Neuronal stem cell (in vitro differentiated cells): ENCODE measurements around the gene CD3E. TPM values are rescaled to one million over a fixed set of nuclear protein-coding genes. Genes with fewer than 3 reads are reported as not detected.

Experiments
- DNase-seq: peaks from one replicate; pipeline ENCODE4 v3.0.0-alpha.2; 2013; ENCODE audit warnings: low spot score
- H2AFZ ChIP-seq: one replicate; pipeline ENCODE4 v1.6.1; 2013; ENCODE audit warnings: mild to moderate bottlenecking, low read length, inconsistent platforms
- H2AK5ac ChIP-seq: 2 replicates; pipeline ENCODE4 v1.6.1; 2013; ENCODE audit warnings: low read depth, mild to moderate bottlenecking, inconsistent platforms, low read length, moderate library complexity, mixed read lengths
- H2BK120ac ChIP-seq: 2 replicates; pipeline ENCODE4 v1.6.1; 2013; ENCODE audit warnings: low read depth, mild to moderate bottlenecking, inconsistent platforms, low read length, moderate library complexity, mixed read lengths
- H2BK12ac ChIP-seq: one replicate; pipeline ENCODE4 v1.6.1; 2013; ENCODE audit warnings: low read length, inconsistent platforms
- H2BK15ac ChIP-seq: 2 replicates; pipeline ENCODE4 v1.6.1; 2013; ENCODE audit warnings: mild to moderate bottlenecking, low read length, inconsistent platforms, mixed read lengths
- H2BK5ac ChIP-seq: one replicate; pipeline ENCODE4 v1.6.1; 2013; ENCODE audit warnings: inconsistent platforms, mild to moderate bottlenecking, low read length, moderate library complexity
- H3K14ac ChIP-seq: one replicate; pipeline ENCODE4 v1.6.1; 2013; ENCODE audit warnings: low read length, inconsistent platforms
- H3K18ac ChIP-seq: 2 replicates; pipeline ENCODE4 v1.6.1; 2013; ENCODE audit warnings: low read length, inconsistent platforms
- H3K23ac ChIP-seq: 2 replicates; pipeline ENCODE4 v1.6.1; 2013; ENCODE audit warnings: low read depth, mild to moderate bottlenecking, mixed read lengths, low read length, inconsistent platforms; ENCODE audit not compliant: poor library complexity
- H3K27ac ChIP-seq: replicated peaks from 3 replicates; pipeline ENCODE4 v1.5.1; 2013; ENCODE audit warnings: low read length, inconsistent platforms
- H3K27me3 ChIP-seq, 3 experiments: 2 replicates each; pipeline ENCODE4 v1.6.1; 2013; ENCODE audit warnings: low read length in 3 of 3, mild to moderate bottlenecking in 2 of 3, inconsistent platforms in 1 of 3, low read depth in 1 of 3, mixed read lengths in 1 of 3, moderate library complexity in 1 of 3; ENCODE audit not compliant: control insufficient read depth in 3 of 3, insufficient read depth in 3 of 3
- H3K36me3 ChIP-seq, 2 donors: replicated peaks in 1 of 2; 2 replicates each; pipeline ENCODE4 v1.6.1; 2013; ENCODE audit warnings: low read length in 2 of 2; ENCODE audit not compliant: control insufficient read depth in 2 of 2, insufficient read depth in 2 of 2
- H3K4ac ChIP-seq: 2 replicates; pipeline ENCODE4 v1.6.1; 2013; ENCODE audit warnings: inconsistent platforms, mild to moderate bottlenecking, low read length, moderate library complexity
- H3K4me1 ChIP-seq, 2 donors: 1 replicate in 1 of 2; 2 replicates in 1 of 2; pipeline ENCODE4 v1.6.1; 2013; ENCODE audit warnings: low read length in 2 of 2, low read depth in 1 of 2; ENCODE audit not compliant: control insufficient read depth in 2 of 2, insufficient read depth in 1 of 2
- H3K4me2 ChIP-seq: one replicate; pipeline ENCODE4 v1.6.1; 2013; ENCODE audit warnings: mild to moderate bottlenecking, low read length, inconsistent platforms; ENCODE audit not compliant: insufficient read depth, poor library complexity, severe bottlenecking
- H3K4me3 ChIP-seq, 2 donors: 2 replicates each; pipeline ENCODE4 v1.5.1; 2013; ENCODE audit warnings: low read length in 2 of 2, mild to moderate bottlenecking in 2 of 2, inconsistent platforms in 1 of 2, moderate library complexity in 1 of 2
- H3K79me1 ChIP-seq: one replicate; pipeline ENCODE4 v1.6.1; 2013; ENCODE audit warnings: low read depth, mild to moderate bottlenecking, inconsistent platforms, low read length, moderate library complexity
- H3K9ac ChIP-seq: one replicate; pipeline ENCODE4 v1.6.1; 2013; ENCODE audit warnings: mild to moderate bottlenecking, low read depth, low read length, inconsistent platforms; ENCODE audit not compliant: poor library complexity
- H3K9me3 ChIP-seq, 2 donors: replicated peaks in 1 of 2; 2 replicates each; pipeline versions ENCODE3 to v1.6.1; 2013; ENCODE audit warnings: low read length in 2 of 2, mild to moderate bottlenecking in 2 of 2, inconsistent platforms in 1 of 2, low read depth in 1 of 2, mixed read lengths in 1 of 2, moderate library complexity in 1 of 2; ENCODE audit not compliant: control insufficient read depth in 2 of 2, insufficient read depth in 1 of 2
- H4K8ac ChIP-seq: one replicate; pipeline ENCODE4 v1.6.1; 2013; ENCODE audit warnings: low read depth, mild to moderate bottlenecking, inconsistent platforms, low read length, moderate library complexity
- H4K91ac ChIP-seq: one replicate; pipeline ENCODE4 v1.6.1; 2013; ENCODE audit warnings: low read length, low read depth, mild to moderate bottlenecking, inconsistent platforms; ENCODE audit not compliant: poor library complexity
- WGBS, 2 donors: extraction: QIAGEN DNeasy Blood & Tissue Kit; methylation state at CpG; one replicate each; pipeline ENCODE4 v1.1.7; 2013; ENCODE audit warnings: missing lambda C conversion rate in 2 of 2, mixed read lengths in 1 of 2; ENCODE audit not compliant: insufficient read length in 2 of 2, insufficient replicate concordance in 1 of 2; ENCODE audit errors: extremely low coverage in 2 of 2; 5-methylcytosine and 5-hydroxymethylcytosine counted together
- polyA plus RNA-seq, 2 experiments: library from polyadenylated mRNA; stranded (reverse); fragments of 200-250 nt; gene quantifications; one replicate each; pipeline ENCODE4 v1.2.3, GENCODE V29; 2013

CD3E gene
- polyA plus RNA-seq (2013, experiment 1 of 2), result not detected
- not detected for polyA plus RNA-seq (2013, experiment 2 of 2)

DNA sequence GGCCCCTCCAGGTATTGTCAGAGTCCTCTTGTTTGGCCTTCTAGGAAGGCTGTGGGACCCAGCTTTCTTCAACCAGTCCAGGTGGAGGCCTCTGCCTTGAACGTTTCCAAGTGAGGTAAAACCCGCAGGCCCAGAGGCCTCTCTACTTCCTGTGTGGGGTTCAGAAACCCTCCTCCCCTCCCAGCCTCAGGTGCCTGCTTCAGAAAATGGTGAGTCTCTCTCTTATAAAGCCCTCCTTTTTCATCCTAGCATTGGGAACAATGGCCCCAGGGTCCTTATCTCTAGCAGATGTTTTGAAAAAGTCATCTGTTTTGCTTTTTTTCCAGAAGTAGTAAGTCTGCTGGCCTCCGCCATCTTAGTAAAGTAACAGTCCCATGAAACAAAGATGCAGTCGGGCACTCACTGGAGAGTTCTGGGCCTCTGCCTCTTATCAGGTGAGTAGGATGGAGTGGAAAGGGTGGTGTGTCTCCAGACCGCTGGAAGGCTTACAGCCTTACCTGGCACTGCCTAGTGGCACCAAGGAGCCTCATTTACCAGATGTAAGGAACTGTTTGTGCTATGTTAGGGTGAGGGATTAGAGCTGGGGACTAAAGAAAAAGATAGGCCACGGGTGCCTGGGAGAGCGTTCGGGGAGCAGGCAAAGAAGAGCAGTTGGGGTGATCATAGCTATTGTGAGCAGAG, at the start of gene CD3E:
CD3E (plus strand) TSS at position 163 of the 681 bp plus-strand sequence; CDS start at position 386, 223 bp downstream.
- Histone ChIP-seq H3K79me1 (no peaks in the 10 kb centered on the region), H3K23ac (no peak within 1 kb of the TSS), H3K9me3 (no peaks in the 10 kb centered on the region), H3K36me3 (no peaks in the 10 kb centered on the region), H3K14ac (no peak within 1 kb of the TSS), H2AFZ (peak within 1 kb of the TSS; percentile 40), H2BK120ac (no peak within 1 kb of the TSS), H3K4me3 (no peak within 1 kb of the TSS), H3K4me1 (no peaks in the 10 kb centered on the region), H3K4ac (no peak within 1 kb of the TSS), H3K4me2 (no peak within 1 kb of the TSS), H3K9ac (no peak within 1 kb of the TSS), H2AK5ac (no peak within 1 kb of the TSS), H2BK5ac (no peak within 1 kb of the TSS), H2BK12ac (no peak within 1 kb of the TSS), H3K27ac (no peak within 1 kb of the TSS), H4K8ac (no peak within 1 kb of the TSS), H3K18ac (no peak within 1 kb of the TSS), H3K27me3 (peaks cover 0 to 49% (median 0%) of the 10 kb centered on the region in 3 experiments), H2BK15ac (no peak within 1 kb of the TSS), H4K91ac (no peak within 1 kb of the TSS)
- no peak for DNase-seq
- WGBS, 2 donors, result no CpG with 5 or more reads among the region's 8 CpGs

DNA sequence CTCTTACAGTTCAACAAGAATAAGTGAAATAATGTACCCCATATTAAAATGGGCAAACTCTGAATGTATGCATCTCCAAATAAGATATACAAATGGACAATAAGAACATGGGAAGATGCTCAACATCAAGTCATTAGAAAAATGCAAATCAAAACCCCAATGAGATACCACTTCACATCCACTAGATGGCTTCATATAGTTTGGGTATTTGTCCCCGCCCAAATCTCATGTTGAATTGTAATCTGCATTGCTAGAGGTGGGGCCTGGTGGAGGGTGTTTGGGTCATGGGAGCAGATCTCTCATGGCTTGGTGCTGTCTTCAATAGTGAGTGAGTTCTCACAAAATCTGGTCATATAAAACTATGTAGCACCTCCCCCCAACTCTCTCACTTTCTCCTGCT, 46.1 kb upstream of the CD3E start:
- Histone ChIP-seq H3K4ac (no peak overlapping the region), H3K79me1 (no peaks in the 10 kb centered on the region), H3K36me3 (no peaks in the 10 kb centered on the region), H3K27ac (no peak overlapping the region), H3K9ac (no peak overlapping the region), H2BK12ac (no peak overlapping the region), H3K9me3 (no peaks in the 10 kb centered on the region), H3K4me3 (no peak overlapping the region), H3K4me2 (no peak overlapping the region), H4K91ac (no peak overlapping the region), H2AK5ac (no peak overlapping the region), H2BK15ac (no peak overlapping the region), H2AFZ (no peak overlapping the region), H3K23ac (no peak overlapping the region), H4K8ac (no peak overlapping the region), H3K4me1 (no peaks in the 10 kb centered on the region), H3K14ac (no peak overlapping the region), H2BK120ac (no peak overlapping the region), H3K18ac (no peak overlapping the region), H2BK5ac (no peak overlapping the region), H3K27me3 (peaks cover 0 to 51% (median 0%) of the 10 kb centered on the region in 3 experiments)
- DNase-seq, result no peak
- WGBS, 2 donors, result no CpG with 5 or more reads among the region's 1 CpG

DNA sequence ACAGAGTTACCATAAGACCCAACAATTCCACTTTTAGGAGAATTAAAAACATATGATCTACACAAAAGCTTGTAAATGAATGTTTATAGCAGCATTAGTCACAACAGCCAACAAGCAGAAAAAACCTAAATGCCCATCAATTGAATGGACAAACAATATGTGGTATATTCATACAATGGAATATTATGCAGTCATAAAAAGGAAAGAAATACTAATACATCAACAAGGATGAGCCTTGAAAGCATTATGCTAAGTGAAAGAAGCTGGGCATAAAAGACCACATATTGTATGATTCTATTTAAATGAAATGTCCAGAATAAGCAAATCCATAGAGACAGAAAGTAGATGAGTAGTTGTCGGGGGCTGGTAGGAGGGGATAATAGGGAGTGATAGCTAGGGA, 45.4 kb upstream of the CD3E start:
- Histone ChIP-seq H4K91ac (no peak overlapping the region), H3K27ac (no peak overlapping the region), H2AK5ac (no peak overlapping the region), H3K9ac (no peak overlapping the region), H3K27me3 (peaks cover 0 to 58% (median 6%) of the 10 kb centered on the region in 3 experiments), H3K4me3 (no peak overlapping the region), H2BK120ac (no peak overlapping the region), H3K9me3 (no peaks in the 10 kb centered on the region), H2BK15ac (no peak overlapping the region), H3K23ac (no peak overlapping the region), H2BK5ac (no peak overlapping the region), H3K14ac (no peak overlapping the region), H2BK12ac (no peak overlapping the region), H2AFZ (no peak overlapping the region), H3K4me2 (no peak overlapping the region), H3K4me1 (no peaks in the 10 kb centered on the region), H3K4ac (no peak overlapping the region), H4K8ac (no peak overlapping the region), H3K36me3 (no peaks in the 10 kb centered on the region), H3K18ac (no peak overlapping the region), H3K79me1 (no peaks in the 10 kb centered on the region)
- no peak for DNase-seq
- no CpG with 5 or more reads among the region's 1 CpG for whole genome bisulfite sequencing, 2 donors

DNA sequence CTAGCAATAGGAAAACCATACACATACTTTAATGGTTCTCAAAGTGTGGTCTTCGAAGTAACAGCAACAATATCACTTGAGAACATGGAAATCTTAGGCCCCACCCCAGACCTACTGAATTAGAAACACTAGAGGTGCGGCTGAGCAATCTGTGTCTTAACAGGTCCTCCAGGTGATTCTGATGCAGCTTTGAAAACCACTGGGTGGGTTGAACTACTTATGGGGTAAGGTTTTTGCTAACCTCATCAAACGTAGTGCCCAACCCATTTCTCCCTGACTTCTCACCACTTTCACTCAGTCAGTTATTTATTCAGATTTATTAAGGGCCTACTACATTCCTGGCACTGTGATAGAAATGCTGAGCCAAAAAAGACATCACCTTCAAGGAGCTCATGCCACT, 44.2 kb upstream of the CD3E start:
- no CpG with 5 or more reads among the region's 3 CpGs for WGBS, 2 donors
- H3K27me3 ChIP-seq, result peaks cover 0 to 61% (median 6%) of the 10 kb centered on the region in 3 experiments

More for the DNA sequence above, 44.2 kb upstream of the CD3E start:
- H4K91ac ChIP-seq, result no peak overlapping the region
- no peak overlapping the region for H3K4ac ChIP-seq
- H3K4me1 ChIP-seq, result peaks cover 0 to 4% of the 10 kb centered on the region in 2 donors
- H2BK120ac ChIP-seq, result no peak overlapping the region
- H3K4me3 ChIP-seq, result no peak overlapping the region
- H2BK15ac ChIP-seq, result no peak overlapping the region
- no peak overlapping the region for H3K9ac ChIP-seq
- no peaks in the 10 kb centered on the region for H3K79me1 ChIP-seq
- no peak overlapping the region for H4K8ac ChIP-seq
- no peak overlapping the region for H2BK12ac ChIP-seq
- no peak overlapping the region for H2AK5ac ChIP-seq
- no peaks in the 10 kb centered on the region for H3K36me3 ChIP-seq
- no peak overlapping the region for H3K14ac ChIP-seq
- H2BK5ac ChIP-seq, result no peak overlapping the region
- no peak overlapping the region for H3K4me2 ChIP-seq
- no peak overlapping the region for H2AFZ ChIP-seq
- no peak overlapping the region for H3K18ac ChIP-seq
- H3K23ac ChIP-seq, result no peak overlapping the region
- DNase-seq, result no peak
- no peak overlapping the region for H3K27ac ChIP-seq
- no peaks in the 10 kb centered on the region for H3K9me3 ChIP-seq
